M059J (cell line): Measurements from ENCODE around the gene HK1. TPM values are rescaled to one million over a fixed set of nuclear protein-coding genes. Genes with fewer than 3 reads are reported as not detected.

ENCODE experiments used
- DNase-seq: peaks from one replicate; pipeline ENCODE4 v3.0.0-alpha.2; 2012; ENCODE audit warnings: low read depth
- total RNA-seq: library from RNA; depleted of rRNA; stranded (reverse); fragments of >200 nt; shearing (Covaris generic); gene quantifications from 2 replicates; pipeline ENCODE4 v1.2.3, GENCODE V29; 2014

The HK1 gene
- total RNA-seq, 1 experiment from 2014 or later, result 70.9 TPM

- no peak for DNase-seq
Observed at GRCh38 chr10:69345890-69346474, 67.7 kb downstream of the HK1 start.

GRCh38 chr10:69346776-69347175, 68.5 kb downstream of the HK1 start:
- DNase-seq, result no peak

GRCh38 chr10:69348816-69349541, 70.7 kb downstream of the HK1 start:
- DNase-seq, result peak; percentile 64

DNA sequence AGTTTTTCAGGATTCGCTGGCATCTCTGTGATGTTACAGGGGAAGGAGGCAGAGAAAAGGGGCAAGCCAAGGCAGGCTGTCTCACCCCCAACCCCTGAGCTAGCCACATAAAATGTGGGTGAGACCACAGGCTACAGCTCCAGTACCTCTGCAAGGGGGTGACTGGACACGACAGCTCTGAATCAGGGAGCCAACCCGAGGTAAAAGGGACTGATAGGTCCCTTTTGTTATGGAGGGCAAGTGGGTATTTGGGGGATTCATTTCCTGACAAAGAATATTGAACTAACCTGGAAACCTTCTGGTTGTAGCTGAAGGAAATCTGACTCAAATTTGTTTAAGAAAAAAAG, 71.2 kb downstream of the HK1 start:
- DNase-seq, result no peak

DNA sequence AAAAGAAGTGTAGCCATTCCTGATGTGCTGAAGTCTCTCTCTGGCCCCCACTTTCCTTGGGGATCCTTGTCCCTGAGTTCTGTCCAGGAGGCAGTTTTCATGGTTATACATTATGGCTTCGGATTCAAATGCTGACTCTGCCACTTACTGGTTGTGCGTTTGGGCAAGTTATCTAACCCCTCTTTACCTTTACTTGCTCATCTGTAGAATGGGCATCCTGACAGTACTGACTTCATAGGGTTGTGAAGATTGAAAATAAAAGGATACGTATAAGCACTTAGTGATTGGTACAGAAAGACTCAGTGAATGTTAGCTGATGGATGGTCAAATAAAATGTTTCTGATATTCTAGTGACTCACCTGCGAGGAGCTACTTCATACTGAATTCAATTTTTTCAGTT, 73.3 kb downstream of the HK1 start:
- DNase-seq, result no peak

DNA sequence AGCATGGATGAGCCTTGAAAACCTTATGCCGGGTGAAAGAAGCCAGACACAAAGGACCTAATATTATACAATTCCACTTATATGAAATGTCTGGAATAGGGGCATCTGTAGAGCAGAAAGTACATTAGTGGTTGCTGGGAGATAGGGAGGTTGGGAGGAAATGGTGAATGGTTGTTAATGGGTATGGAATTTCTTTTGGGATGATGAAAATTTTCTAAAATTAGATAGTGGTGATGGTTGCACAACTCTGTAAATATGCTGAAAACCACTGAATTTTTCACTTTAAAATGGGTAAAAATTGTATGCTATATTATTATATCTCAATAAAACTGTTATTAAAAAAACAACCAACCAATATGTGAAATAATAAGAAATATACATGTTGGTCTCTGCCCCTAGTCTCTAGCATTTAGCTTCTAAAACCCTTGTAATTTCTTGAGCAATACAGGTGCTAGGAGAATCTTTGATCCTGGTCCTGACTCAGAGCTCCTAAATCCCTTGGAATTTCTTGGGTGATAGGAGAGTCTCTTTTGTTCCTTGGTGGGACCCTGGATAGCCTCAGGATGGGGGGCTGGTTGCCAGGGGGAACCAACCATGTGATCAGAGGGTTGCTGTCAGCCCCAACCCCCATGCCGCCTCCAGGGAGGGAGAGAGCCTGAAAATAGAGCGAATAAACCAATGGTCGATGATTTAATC, 74.4 kb downstream of the HK1 start:
- peak; percentile 45 for DNase-seq

DNA sequence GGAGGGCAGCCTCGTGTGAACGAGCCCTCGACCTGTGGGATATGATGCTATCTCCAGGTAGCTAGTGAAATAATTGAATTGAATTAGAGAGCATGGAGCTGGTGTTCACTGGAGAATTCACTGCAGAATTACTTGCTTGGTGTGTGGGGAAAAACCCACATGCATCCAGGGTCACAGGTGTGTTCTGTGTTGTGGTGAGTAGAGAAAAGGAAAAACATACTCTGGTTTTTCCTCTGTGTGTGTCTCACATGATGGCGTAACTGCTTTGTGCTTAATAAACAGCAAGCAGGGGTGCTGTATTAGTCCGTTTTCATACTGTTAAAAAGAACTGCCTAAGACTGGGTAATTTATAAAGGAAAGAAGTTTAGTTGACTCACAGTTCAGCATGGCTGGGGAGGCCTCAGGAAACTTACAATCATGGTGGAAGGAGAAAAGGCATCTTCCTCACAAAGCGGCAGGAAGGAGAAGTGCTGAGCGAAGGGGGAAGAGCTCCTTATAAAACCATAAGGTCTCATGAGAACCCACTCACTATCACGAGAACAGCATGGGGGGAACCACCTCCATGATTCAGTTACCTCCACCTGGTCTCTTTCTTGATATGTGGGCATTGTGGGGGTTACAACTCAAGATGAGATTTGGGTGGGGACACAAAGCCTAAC, 75.8 kb downstream of the HK1 start:
- DNase-seq, result no peak

DNA sequence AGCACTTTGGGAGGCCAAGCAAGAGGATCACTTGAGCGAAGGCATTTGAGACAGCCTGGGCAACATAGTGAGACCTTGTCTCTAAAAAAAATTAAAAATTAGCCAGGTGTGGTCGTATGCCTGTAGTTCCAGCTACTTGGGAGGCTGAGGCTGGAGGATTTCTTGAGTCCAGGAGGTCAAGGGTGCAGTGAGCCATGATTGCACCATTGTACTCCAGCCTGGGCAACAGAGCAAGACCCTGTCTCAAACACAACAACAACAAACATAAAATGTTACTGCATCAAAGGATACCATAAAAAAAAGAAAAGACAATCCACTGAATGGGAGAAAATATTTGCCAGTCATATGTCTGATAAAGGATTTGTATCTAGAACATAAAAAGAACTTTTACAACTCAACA, 77.9 kb downstream of the HK1 start:
- DNase-seq, result no peak

GRCh38 chr10:69358148-69358795, 80.0 kb downstream of the HK1 start:
- no peak for DNase-seq

DNA sequence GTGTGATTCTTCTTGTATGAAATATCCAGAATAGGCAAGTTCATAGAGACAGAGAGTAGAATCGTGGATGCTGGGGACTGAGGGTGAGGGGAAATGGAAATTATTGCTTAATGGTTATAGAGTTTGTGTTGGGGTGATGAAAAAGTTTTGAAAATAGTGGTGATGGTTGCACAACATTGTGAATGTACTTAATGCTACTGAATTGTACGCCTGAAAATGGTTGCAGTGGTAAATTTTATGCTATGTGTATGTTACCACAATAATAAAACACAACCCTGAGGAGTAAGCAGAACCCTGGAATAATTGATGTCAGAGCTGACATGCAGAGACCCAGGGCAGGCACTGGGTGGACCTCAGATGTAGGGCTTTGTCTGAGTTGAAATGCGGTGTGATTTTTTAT, 80.9 kb downstream of the HK1 start:
- no peak for DNase-seq

DNA sequence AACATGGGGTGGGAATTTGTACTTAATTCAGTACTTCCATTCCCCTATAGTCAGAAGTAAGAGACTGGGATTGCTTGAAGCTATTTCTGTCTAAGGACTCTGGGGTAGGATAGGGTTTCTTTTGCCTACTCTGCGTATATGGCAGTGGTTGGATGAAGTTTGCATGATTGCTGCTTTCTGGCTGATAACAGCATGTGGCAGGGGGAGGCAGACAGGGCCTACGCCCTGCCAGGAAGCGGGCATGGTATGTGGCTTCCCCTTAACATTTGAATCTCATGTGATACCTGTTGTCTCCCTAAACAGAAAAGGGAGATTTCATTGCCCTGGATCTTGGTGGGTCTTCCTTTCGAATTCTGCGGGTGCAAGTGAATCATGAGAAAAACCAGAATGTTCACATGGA, 81.3 kb downstream of the HK1 start:
- no peak for DNase-seq

DNA sequence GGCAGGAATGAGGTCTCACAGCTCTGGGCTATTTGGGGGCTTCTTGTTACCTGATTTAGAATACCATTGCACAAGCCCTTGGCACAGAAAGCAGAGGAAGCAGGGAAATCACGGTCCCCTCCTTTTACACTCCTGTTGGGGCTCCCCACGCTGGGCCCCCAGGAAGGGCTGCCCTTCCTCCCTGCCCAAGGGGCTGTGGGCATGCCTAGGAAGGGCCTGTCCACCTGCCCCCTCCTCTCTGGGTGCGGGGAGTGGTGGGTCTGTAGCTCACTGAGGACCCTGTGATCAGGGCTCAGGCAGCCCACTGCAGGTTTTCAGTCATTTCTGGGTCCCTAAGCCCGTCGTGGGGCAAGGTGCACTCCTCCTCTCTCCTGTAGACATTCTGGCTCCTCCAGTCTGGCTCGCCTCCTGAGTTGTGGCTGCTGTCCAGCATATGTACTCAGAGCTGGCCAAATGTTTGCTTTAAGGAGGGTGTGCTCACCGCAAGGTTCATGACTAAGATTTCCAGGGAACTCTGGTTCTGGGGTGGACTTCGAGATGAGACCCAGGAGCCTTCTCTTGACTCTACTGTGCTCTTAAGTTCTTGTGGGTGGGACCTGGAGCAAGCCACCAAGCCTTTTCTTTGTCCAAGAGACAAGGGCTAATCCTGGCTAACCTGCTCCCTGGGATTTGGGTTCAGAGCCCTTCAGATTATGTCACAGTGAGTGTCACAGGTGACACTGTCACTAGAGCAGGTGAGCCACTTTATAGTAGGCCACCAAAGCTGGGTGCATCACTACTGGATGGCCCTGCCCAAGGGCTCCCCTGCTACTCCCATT, 82.4 kb downstream of the HK1 start:
- DNase-seq, result peak; percentile 92

GRCh38 chr10:69361303-69361614, 83.0 kb downstream of the HK1 start:
- no peak for DNase-seq

DNA sequence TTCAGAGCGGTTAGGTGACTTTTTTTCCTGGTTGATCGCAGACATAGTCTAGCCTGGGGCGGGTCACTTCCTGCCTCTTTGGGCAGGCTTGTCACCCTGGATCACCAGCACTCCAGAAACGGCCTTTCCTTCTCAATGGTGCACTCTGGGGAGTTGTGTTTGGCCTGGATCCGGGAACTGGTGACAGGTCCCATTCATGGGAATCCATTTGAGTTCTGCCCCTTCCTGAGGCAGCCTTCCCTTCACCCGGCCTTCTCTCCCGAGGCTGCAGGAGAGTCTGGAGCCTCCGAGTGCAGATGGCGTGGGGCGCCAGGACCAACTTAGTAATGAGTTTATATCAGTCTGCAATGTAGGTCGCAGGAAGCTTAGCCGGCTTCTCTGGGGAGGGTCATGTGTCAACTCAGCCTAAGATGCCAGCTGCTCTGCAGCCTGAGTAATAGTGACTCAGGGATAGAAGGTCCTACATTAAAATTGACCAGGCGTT, 84.2 kb downstream of the HK1 start:
- DNase-seq, result peak; percentile 89

DNA sequence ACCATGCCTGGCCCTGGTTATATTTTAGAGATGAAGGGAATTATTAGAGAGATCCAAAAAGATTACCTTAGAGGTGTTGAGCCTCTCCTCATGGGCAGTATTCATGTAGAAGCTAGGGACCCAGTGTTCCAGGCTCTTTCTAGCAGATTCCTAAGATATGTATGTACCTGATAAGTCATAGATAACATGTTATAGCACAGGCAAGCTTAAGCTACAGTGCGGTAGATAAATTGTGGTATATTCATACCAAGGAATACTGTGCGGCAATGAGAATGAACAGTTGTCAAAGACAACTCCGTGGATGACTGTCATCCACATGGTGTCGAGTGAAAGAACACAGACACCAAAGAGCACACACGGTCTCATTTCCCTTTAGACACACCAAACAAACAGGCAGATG, 85.4 kb downstream of the HK1 start:
- DNase-seq, result no peak

- no peak for DNase-seq
Observed at GRCh38 chr10:69364232-69364940, 86.1 kb downstream of the HK1 start.

DNA sequence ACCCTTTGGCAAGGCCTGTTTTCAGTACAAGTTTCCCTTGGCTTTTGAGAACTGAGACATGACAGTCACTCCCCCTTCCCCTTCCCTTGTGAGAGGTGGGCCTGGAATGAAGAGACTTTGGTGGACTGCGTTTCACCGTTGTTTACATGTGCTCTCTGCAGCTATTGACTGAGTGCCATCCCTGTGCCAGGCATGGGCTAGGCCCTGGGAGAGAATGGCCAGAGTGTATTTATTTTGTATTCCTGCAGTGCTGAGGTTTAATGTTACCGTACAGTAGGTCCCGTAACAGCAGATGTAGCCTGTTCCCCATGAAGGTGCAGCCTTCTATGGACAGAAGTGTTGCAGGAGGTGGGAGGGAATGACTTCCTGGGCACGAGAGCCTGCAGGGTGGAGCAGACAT, 88.4 kb downstream of the HK1 start:
- no peak for DNase-seq

GRCh38 chr10:69367469-69367868, 89.2 kb downstream of the HK1 start:
- DNase-seq, result no peak

GRCh38 chr10:69372126-69372980, 94.1 kb downstream of the HK1 start:
- no peak for DNase-seq

DNA sequence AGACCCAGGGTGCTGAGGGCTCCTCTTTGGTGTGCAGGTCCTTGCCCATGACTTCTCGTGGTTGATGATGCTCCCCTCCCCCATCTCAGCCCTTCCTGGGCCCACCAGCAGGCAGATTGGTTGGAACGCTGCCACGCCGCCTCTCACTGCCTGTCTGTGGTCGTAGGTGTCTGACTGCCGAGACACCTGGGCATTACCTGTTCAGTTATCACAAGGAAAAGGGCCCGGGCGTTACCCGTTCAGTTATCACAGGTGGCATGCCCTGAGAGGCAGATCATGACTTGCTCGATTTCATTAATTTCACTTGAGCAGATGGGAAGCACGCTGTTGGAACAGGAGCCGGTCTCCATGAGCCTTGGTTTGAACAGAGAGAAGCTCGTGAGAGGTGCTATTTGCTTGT, 95.9 kb downstream of the HK1 start:
- DNase-seq, result no peak
